Measurements from ENCODE around the gene PRSS12. TPM values are rescaled to one million over a fixed set of nuclear protein-coding genes. Genes with fewer than 3 reads are reported as not detected.

The PRSS12 gene
- total RNA-seq, 1 experiment from 2014 or later: 0.23 TPM

DNA sequence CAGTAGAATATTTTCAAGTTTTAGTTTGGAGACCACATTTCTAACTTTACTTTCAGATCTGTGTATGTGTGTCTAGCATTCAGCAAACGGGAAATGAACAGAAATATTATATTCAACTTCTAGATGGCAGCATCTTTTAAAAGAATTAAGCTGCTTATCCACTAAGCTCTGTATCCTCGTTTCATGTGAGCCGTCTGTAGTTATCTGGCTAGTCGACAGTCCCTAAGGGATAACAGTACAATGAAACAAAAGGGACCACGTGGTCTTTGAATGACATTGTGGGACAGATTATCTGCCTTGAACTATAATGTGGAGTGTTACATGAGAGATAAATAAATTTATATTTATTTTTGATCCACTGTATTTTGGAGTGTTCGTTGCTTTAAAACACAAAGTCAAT is 35.8 kb upstream of the PRSS12 start:
- Histone ChIP-seq H3K4me3 (ENCODE audit: low read depth in 2 of 2, low read length in 2 of 2) (no peak overlapping the region), H3K27me3 (ENCODE audit: control insufficient read depth, insufficient read depth, low read length) (no peaks in the 10 kb centered on the region), H3K27ac (ENCODE audit: low read length) (no peak overlapping the region), H3K4me1 (ENCODE audit: control insufficient read depth, insufficient read depth, low read length) (no peaks in the 10 kb centered on the region), H3K9me3 (ENCODE audit: control insufficient read depth, insufficient read depth, low read depth, low read length) (no peaks in the 10 kb centered on the region), H3K36me3 (ENCODE audit: control insufficient read depth, insufficient read depth, low read length) (no peaks in the 10 kb centered on the region)
- ChIA-PET CTCF (no interaction called here), POLR2A (interaction anchor here (0.6 kb wide), 1 partner anchor 88 kb away, joined by 3 read pairs; no protein-coding TSS in a partner anchor)
- no peak for DNase-seq (ENCODE audit: low read depth, low spot score)
- in situ Hi-C loops (cut with HindIII; ENCODE audit: low pct_unique_long_range_greater_than_20kb, low sequenced_read_pairs) (no loop called here), intact Hi-C loops (cut with micrococcal nuclease; ENCODE audit: unreplicated experiment) (no loop called here)
- no peak for TF ChIP-seq POLR2AphosphoS5 (IDR thresholded peaks at IDR 0.05; ENCODE audit: low read depth, low read length)
- no TSS peak for BruUV-seq (replicated peaks)
- no peak for ATAC-seq

DNA sequence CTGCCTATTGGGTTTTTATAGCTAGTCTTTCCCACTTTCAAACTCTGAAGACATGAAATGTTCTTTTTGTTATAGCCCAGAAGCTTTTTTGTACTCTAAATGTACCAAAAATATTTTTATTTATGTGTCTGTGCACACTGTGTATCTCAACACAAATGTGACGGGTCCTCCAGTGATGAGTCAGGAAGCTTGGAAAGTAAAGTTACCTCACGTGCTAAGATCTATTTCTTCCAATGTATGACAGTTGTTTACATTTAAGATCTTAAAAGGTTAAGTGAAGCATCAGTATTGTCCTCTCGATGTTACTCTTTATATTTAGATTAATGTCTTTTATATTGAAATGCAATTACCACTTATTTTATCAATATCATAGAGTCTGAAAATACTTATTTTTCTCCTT is 29.1 kb upstream of the PRSS12 start:
- CTCF ChIA-PET: no interaction called here

DNA sequence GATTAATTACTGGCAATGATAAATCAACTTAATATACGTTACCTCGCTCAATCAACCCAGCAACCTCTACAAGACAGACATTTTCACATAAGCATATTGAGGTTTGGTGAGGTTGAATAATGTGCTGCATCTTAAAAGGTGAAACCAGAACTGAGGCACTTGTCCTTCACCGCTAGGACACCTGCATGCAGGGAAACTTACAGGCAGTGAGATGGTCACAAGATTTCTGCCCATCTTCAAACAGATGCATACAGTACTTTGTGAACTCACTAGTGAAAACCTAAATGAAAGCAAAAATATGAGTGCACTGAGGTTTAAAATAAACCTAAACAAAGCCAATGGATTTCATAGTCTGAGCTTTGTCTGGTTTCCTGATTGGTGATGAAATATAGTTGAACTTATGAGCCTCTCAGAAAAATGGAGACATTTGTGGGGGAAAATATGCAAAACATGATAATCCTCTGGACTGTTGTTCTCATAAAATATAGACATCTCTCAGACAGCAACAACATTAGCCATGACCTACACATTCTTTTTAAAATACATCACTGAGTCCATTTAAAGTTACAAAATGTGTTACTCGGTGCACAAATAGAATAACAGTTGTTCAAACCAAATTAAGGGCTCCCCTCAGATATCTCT is 20.9 kb upstream of the PRSS12 start:
- no peaks in the 10 kb centered on the region for H3K4me1 ChIP-seq (ENCODE audit: control insufficient read depth, insufficient read depth, low read length)
- H3K9me3 ChIP-seq (ENCODE audit: control insufficient read depth, insufficient read depth, low read depth, low read length): no peaks in the 10 kb centered on the region
- in situ Hi-C loops (cut with HindIII; ENCODE audit: low pct_unique_long_range_greater_than_20kb, low sequenced_read_pairs) (no loop called here), intact Hi-C loops (cut with micrococcal nuclease; ENCODE audit: unreplicated experiment) (no loop called here)
- H3K27me3 ChIP-seq (ENCODE audit: control insufficient read depth, insufficient read depth, low read length): no peaks in the 10 kb centered on the region
- DNase-seq (ENCODE audit: low read depth, low spot score) (no peak), ATAC-seq (no peak)
- ChIA-PET CTCF (no interaction called here), POLR2A (no interaction called here)
- no TSS peak for BruUV-seq (replicated peaks)
- H3K4me3 ChIP-seq (ENCODE audit: low read depth in 2 of 2, low read length in 2 of 2): no peak overlapping the region
- no peak overlapping the region for H3K27ac ChIP-seq (ENCODE audit: low read length)
- TF ChIP-seq, protein P1, sequence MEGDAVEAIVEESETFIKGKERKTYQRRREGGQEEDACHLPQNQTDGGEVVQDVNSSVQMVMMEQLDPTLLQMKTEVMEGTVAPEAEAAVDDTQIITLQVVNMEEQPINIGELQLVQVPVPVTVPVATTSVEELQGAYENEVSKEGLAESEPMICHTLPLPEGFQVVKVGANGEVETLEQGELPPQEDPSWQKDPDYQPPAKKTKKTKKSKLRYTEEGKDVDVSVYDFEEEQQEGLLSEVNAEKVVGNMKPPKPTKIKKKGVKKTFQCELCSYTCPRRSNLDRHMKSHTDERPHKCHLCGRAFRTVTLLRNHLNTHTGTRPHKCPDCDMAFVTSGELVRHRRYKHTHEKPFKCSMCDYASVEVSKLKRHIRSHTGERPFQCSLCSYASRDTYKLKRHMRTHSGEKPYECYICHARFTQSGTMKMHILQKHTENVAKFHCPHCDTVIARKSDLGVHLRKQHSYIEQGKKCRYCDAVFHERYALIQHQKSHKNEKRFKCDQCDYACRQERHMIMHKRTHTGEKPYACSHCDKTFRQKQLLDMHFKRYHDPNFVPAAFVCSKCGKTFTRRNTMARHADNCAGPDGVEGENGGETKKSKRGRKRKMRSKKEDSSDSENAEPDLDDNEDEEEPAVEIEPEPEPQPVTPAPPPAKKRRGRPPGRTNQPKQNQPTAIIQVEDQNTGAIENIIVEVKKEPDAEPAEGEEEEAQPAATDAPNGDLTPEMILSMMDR (IDR thresholded peaks at IDR 0.05): no peak
- TF ChIP-seq POLR2AphosphoS5 (IDR thresholded peaks at IDR 0.05; ENCODE audit: low read depth, low read length) (no peak), SIN3A (IDR thresholded peaks at IDR 0.05; ENCODE audit: borderline replicate concordance, insufficient read depth, low read depth, low read length) (no peak), TCF7L2 (IDR thresholded peaks at IDR 0.05; ENCODE audit: low read depth, low read length) (no peak)
- TF ChIP-seq, protein P2, sequence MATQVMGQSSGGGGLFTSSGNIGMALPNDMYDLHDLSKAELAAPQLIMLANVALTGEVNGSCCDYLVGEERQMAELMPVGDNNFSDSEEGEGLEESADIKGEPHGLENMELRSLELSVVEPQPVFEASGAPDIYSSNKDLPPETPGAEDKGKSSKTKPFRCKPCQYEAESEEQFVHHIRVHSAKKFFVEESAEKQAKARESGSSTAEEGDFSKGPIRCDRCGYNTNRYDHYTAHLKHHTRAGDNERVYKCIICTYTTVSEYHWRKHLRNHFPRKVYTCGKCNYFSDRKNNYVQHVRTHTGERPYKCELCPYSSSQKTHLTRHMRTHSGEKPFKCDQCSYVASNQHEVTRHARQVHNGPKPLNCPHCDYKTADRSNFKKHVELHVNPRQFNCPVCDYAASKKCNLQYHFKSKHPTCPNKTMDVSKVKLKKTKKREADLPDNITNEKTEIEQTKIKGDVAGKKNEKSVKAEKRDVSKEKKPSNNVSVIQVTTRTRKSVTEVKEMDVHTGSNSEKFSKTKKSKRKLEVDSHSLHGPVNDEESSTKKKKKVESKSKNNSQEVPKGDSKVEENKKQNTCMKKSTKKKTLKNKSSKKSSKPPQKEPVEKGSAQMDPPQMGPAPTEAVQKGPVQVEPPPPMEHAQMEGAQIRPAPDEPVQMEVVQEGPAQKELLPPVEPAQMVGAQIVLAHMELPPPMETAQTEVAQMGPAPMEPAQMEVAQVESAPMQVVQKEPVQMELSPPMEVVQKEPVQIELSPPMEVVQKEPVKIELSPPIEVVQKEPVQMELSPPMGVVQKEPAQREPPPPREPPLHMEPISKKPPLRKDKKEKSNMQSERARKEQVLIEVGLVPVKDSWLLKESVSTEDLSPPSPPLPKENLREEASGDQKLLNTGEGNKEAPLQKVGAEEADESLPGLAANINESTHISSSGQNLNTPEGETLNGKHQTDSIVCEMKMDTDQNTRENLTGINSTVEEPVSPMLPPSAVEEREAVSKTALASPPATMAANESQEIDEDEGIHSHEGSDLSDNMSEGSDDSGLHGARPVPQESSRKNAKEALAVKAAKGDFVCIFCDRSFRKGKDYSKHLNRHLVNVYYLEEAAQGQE (IDR thresholded peaks at IDR 0.05; ENCODE audit: insufficient read depth in 1 of 2, low read depth in 2 of 2, low read length in 1 of 2): no peak
- H3K36me3 ChIP-seq (ENCODE audit: control insufficient read depth, insufficient read depth, low read length): no peaks in the 10 kb centered on the region

More for the DNA sequence above, 29.1 kb upstream of the PRSS12 start:
- H3K4me3 ChIP-seq (ENCODE audit: low read depth in 2 of 2, low read length in 2 of 2): no peak overlapping the region
- no peaks in the 10 kb centered on the region for H3K4me1 ChIP-seq (ENCODE audit: control insufficient read depth, insufficient read depth, low read length)
- no peaks in the 10 kb centered on the region for H3K9me3 ChIP-seq (ENCODE audit: control insufficient read depth, insufficient read depth, low read depth, low read length)
- no TSS peak for BruUV-seq (replicated peaks)
- H3K27ac ChIP-seq (ENCODE audit: low read length): no peak overlapping the region
- DNase-seq (ENCODE audit: low read depth, low spot score) (no peak), ATAC-seq (no peak)
- TF ChIP-seq TCF7L2 (IDR thresholded peaks at IDR 0.05; ENCODE audit: low read depth, low read length) (no peak), POLR2AphosphoS5 (IDR thresholded peaks at IDR 0.05; ENCODE audit: low read depth, low read length) (no peak), SIN3A (IDR thresholded peaks at IDR 0.05; ENCODE audit: borderline replicate concordance, insufficient read depth, low read depth, low read length) (no peak)
- TF ChIP-seq, protein P1 (IDR thresholded peaks at IDR 0.05): no peak
- TF ChIP-seq, protein P2 (IDR thresholded peaks at IDR 0.05; ENCODE audit: insufficient read depth in 1 of 2, low read depth in 2 of 2, low read length in 1 of 2): no peak
- POLR2A ChIA-PET: no interaction called here
- no peaks in the 10 kb centered on the region for H3K36me3 ChIP-seq (ENCODE audit: control insufficient read depth, insufficient read depth, low read length)
- no peaks in the 10 kb centered on the region for H3K27me3 ChIP-seq (ENCODE audit: control insufficient read depth, insufficient read depth, low read length)
- intact Hi-C loops (cut with micrococcal nuclease; ENCODE audit: unreplicated experiment) (no loop called here), in situ Hi-C loops (cut with HindIII; ENCODE audit: low pct_unique_long_range_greater_than_20kb, low sequenced_read_pairs) (no loop called here)
